Kidney epithelial cell (primary cell): ENCODE results near the gene MAML2. TPM values are rescaled to one million over a fixed set of nuclear protein-coding genes. Genes with fewer than 3 reads are reported as not detected.

Source experiments
- DNase-seq: peaks from one replicate; pipeline ENCODE4 v3.0.0-alpha.2; 2010; ENCODE audit warnings: low read depth
- H3K27me3 ChIP-seq: 2 replicates; pipeline ENCODE4 v1.6.0; 2011; ENCODE audit warnings: low read length; ENCODE audit not compliant: control insufficient read depth, insufficient read depth
- H3K36me3 ChIP-seq: 2 replicates; pipeline ENCODE4 v1.5.1; 2011; ENCODE audit warnings: low read length; ENCODE audit not compliant: control insufficient read depth, insufficient read depth
- H3K4me3 ChIP-seq: 2 replicates; pipeline ENCODE4 v1.5.1; 2011; ENCODE audit warnings: low read depth, mild to moderate bottlenecking, control low read depth, low read length
- total RNA-seq: library from RNA; depleted of rRNA; stranded (reverse); fragments of >200 nt; gene quantifications from 2 replicates; pipeline ENCODE4 v1.2.3, GENCODE V29; 2015
- TF ChIP-seq, protein P1 (sequence below): IDR thresholded peaks from 2 replicates; pipeline ENCODE4 v1.5.1; 2011; ENCODE audit warnings: mild to moderate bottlenecking, moderate library complexity, low read length, control low read depth, inconsistent platforms; ENCODE audit not compliant: insufficient read depth, poor library complexity, severe bottlenecking

Gene MAML2
- total RNA-seq, 1 donor from 2014 or later = 12.3 TPM

DNA sequence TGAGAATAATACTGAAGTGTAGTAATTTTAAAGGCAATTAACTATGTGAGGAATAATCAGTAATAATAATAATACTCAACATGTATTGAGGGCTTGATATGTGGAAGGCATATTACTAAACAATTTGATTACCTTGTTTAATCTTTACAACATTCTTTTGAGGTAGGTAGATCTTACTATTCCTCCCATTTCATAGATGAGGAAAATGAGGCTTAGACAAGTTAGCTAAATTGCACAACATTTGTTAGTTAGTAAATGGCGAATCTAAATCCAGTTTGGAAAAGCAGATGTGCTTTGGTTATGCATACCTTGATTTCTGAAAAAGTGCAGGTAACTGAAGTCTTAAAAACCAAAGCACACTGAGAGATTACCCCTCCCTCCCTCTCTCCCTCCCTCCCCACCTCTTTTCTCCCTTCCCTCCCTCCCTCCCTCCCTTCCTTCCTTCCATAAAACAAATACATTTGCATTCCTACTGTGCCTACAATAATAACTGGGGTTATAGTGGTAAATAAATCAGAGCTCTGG lies 326.0 kb downstream of the MAML2 start:
- TF ChIP-seq, protein P1, sequence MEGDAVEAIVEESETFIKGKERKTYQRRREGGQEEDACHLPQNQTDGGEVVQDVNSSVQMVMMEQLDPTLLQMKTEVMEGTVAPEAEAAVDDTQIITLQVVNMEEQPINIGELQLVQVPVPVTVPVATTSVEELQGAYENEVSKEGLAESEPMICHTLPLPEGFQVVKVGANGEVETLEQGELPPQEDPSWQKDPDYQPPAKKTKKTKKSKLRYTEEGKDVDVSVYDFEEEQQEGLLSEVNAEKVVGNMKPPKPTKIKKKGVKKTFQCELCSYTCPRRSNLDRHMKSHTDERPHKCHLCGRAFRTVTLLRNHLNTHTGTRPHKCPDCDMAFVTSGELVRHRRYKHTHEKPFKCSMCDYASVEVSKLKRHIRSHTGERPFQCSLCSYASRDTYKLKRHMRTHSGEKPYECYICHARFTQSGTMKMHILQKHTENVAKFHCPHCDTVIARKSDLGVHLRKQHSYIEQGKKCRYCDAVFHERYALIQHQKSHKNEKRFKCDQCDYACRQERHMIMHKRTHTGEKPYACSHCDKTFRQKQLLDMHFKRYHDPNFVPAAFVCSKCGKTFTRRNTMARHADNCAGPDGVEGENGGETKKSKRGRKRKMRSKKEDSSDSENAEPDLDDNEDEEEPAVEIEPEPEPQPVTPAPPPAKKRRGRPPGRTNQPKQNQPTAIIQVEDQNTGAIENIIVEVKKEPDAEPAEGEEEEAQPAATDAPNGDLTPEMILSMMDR = no peak
- Histone ChIP-seq H3K36me3 (no peaks in the 10 kb centered on the region), H3K27me3 (no peaks in the 10 kb centered on the region), H3K4me3 (no peak overlapping the region)
- DNase-seq = no peak

DNA sequence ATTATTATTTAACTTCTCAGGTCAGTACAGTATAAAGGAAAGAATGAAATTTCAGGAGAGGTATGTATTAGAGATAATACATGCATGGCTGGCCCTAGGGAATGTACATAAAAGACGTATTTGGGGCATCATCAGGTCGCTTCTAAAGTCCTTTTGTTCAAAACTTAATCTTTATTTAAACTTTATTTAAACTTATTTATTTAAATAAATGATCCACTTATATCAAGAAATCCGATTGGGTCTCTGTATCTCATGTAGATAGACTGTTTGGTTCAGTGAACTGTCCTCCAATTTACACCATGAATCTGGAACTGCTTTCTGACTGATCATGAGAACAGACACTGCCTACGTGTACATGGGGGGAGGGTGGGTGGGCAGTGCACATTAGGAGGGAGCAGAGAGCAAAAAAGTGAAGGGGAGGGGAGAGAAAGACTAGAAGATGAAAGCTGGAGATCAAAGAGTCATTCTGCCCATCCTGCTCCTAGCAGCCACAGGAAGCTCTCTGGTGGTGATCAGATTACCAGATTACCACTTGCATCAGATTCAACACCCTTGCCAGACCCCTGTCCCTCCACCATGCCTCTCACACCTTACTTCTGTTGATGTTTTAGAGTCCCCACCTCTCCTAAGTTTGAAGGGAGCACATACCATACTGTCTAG lies 327.0 kb downstream of the MAML2 start:
- no peaks in the 10 kb centered on the region for H3K36me3 ChIP-seq
- H3K4me3 ChIP-seq = no peak overlapping the region
- H3K27me3 ChIP-seq = no peaks in the 10 kb centered on the region
- DNase-seq = no peak
- TF ChIP-seq, protein P1 = no peak

DNA sequence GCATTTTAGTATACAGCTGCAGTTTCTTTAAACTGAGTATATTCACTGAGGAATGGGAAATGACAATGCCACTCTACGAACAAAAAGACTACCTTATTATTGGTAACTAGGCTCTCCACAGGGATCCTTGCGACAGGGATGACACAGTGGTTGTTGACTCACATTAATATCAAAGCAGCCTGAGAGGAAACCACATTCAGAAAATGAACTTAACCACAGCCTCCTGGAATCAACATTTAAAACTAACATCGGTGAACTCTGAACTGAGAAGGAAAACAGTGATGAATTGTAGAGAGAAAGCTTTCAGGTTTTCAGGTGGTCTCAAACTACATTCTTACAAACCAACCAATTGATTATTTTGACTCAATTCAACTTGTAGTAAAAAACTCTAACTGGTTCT lies 328.8 kb downstream of the MAML2 start:
- no peaks in the 10 kb centered on the region for H3K27me3 ChIP-seq
- TF ChIP-seq, protein P1 = no peak
- no peaks in the 10 kb centered on the region for H3K36me3 ChIP-seq
- no peak overlapping the region for H3K4me3 ChIP-seq
- DNase-seq = no peak

DNA sequence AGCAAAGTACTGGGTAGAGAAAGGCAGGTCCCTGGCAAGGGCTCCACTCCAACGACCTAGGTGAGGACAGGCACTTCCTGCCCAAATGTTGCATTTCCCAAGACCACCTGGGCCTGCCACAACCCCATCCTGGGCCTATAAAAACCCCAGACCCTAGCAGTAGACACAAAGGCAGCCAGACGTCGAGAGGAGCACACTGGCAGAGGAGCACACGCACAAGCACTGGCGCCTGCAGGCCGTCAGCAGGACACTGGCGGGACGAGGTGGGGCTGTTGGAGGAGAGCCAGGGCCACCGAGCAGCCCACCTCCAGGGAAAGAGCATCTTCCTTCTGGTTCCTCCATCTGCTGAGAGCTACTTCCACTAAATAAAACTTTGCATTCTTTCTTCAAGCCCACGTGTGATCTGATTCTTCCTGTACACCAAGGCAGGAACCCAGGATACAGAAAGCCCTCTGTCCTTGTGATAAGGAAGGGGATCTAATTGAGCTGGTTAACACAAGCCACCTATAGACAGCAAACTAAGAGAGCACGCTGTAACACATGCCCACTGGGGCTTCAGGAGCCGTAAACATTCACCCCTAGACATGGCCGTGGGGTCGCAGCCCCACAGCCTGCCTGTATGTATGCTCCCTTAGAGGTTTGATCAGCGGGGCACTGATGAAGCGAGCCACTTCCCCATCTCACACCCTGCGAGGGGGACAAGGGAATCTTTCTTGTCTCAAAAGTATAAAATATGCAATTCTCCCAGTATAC lies 329.4 kb downstream of the MAML2 start:
- Histone ChIP-seq H3K4me3 (no peak overlapping the region), H3K36me3 (no peaks in the 10 kb centered on the region), H3K27me3 (no peaks in the 10 kb centered on the region)
- DNase-seq = no peak
- TF ChIP-seq, protein P1 = no peak

DNA sequence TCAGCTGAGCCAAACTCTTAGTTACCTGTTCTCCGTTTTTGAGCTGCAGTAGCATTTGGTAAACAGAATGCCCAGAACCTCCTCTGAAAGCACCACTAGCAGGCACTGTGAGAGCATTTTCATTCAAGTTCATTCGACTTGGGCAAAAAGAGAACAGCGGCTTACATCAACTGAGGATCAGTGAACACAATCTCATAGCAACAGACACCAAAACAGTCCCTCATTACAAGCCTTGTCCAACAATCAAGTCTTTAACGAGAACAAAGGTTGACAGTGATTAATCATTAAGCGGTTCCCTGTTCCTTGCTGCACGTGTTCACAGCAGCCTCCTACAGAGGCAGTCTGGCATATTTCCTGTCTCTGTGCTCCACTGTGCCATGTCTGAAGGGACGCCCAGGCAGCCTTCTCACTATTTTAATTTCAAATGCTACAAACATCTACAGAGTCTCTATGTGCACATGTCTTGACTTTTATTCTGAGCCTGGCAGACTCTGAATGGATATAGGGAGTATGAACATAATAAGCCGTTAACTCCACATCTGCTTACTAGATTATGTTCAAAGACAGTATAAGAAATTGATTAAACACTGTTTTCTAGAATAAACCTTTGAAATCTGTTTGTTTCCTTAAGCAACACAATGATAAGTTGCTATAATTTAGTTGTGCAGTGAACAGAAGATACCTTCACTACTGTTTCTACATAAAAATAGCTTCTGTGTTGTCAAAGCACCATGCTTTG lies 330.7 kb downstream of the MAML2 start:
- no peak overlapping the region for H3K4me3 ChIP-seq
- peak; percentile 99 for DNase-seq

More for the DNA sequence above, 330.7 kb downstream of the MAML2 start:
- TF ChIP-seq, protein P1 = peak; percentile 91
- no peaks in the 10 kb centered on the region for H3K27me3 ChIP-seq
- H3K36me3 ChIP-seq = no peaks in the 10 kb centered on the region
